ENCODE results near the gene C19orf38. TPM values are rescaled to one million over a fixed set of nuclear protein-coding genes. Genes with fewer than 3 reads are reported as not detected.

The C19orf38 gene
- total RNA-seq, 1 donor: under 0.01 TPM

- TF ChIP-seq, protein P1, sequence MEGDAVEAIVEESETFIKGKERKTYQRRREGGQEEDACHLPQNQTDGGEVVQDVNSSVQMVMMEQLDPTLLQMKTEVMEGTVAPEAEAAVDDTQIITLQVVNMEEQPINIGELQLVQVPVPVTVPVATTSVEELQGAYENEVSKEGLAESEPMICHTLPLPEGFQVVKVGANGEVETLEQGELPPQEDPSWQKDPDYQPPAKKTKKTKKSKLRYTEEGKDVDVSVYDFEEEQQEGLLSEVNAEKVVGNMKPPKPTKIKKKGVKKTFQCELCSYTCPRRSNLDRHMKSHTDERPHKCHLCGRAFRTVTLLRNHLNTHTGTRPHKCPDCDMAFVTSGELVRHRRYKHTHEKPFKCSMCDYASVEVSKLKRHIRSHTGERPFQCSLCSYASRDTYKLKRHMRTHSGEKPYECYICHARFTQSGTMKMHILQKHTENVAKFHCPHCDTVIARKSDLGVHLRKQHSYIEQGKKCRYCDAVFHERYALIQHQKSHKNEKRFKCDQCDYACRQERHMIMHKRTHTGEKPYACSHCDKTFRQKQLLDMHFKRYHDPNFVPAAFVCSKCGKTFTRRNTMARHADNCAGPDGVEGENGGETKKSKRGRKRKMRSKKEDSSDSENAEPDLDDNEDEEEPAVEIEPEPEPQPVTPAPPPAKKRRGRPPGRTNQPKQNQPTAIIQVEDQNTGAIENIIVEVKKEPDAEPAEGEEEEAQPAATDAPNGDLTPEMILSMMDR (IDR thresholded peaks at IDR 0.05; ENCODE audit: extremely low read depth, low read depth, low read length): no peak
- H3K36me3 ChIP-seq (ENCODE audit: insufficient read depth, low read length): no peaks in the 10 kb centered on the region
- no peak overlapping the region for H2AFZ ChIP-seq (ENCODE audit: low read length)
- H3K79me2 ChIP-seq (ENCODE audit: insufficient read depth, low read length): no peaks in the 10 kb centered on the region
- no peak overlapping the region for H3K27ac ChIP-seq (ENCODE audit: low read depth, low read length)
- no peaks in the 10 kb centered on the region for H4K20me1 ChIP-seq (ENCODE audit: insufficient read depth, low read length)
- peaks cover 13% of the 10 kb centered on the region for H3K4me1 ChIP-seq (ENCODE audit: insufficient read depth, low read length)
- no peak overlapping the region for H3K4me2 ChIP-seq (ENCODE audit: insufficient read depth, low read length)
- H3K4me3 ChIP-seq (ENCODE audit: insufficient read depth, low read length): no peak overlapping the region
- no peaks in the 10 kb centered on the region for H3K9me3 ChIP-seq (ENCODE audit: low read depth, low read length)
- no peaks in the 10 kb centered on the region for H3K27me3 ChIP-seq (ENCODE audit: insufficient read depth, low read length)
- DNase-seq (ENCODE audit: insufficient read length, low spot score, missing footprints): peak; percentile 53
These were observed 8.8 kb upstream of the C19orf38 start for GRCh38 chr19:10839114-10840050.

DNA sequence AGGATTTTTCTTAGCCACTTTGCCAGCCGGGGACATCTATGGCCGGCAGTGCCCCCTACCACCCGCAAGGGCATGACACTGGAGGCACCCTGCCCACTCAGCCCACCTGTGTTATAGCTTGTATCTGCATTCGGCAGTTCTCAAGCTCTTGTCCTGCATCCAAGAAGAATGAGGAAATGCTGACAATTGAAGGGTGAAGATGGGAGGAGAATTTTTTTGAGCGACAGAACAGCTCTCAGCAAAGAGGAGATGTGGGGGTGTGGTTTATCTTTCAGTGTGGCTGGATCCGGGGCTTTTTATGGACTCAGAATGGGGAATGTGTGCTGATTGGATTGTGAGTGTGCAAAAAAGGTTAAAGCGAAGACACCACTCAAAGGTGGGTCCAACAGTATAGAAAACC, 5.4 kb upstream of the C19orf38 start:
- H2AFZ ChIP-seq (ENCODE audit: low read length): no peak overlapping the region
- H3K36me3 ChIP-seq (ENCODE audit: insufficient read depth, low read length): no peaks in the 10 kb centered on the region
- TF ChIP-seq, protein P1 (IDR thresholded peaks at IDR 0.05; ENCODE audit: extremely low read depth, low read depth, low read length): no peak
- no peak overlapping the region for H3K27ac ChIP-seq (ENCODE audit: low read depth, low read length)
- H4K20me1 ChIP-seq (ENCODE audit: insufficient read depth, low read length): no peaks in the 10 kb centered on the region
- no peaks in the 10 kb centered on the region for H3K79me2 ChIP-seq (ENCODE audit: insufficient read depth, low read length)
- no peak overlapping the region for H3K4me3 ChIP-seq (ENCODE audit: insufficient read depth, low read length)
- no peaks in the 10 kb centered on the region for H3K4me1 ChIP-seq (ENCODE audit: insufficient read depth, low read length)
- no peak overlapping the region for H3K4me2 ChIP-seq (ENCODE audit: insufficient read depth, low read length)
- H3K9me3 ChIP-seq (ENCODE audit: low read depth, low read length): peaks cover 5% of the 10 kb centered on the region
- no peaks in the 10 kb centered on the region for H3K27me3 ChIP-seq (ENCODE audit: insufficient read depth, low read length)
- no peak for DNase-seq (ENCODE audit: insufficient read length, low spot score, missing footprints)

GRCh38 chr19:10846500-10847202, 1.6 kb upstream of the C19orf38 start:
- H2AFZ ChIP-seq (ENCODE audit: low read length): no peak overlapping the region
- H3K9me3 ChIP-seq (ENCODE audit: low read depth, low read length): peaks cover 5% of the 10 kb centered on the region
- H3K79me2 ChIP-seq (ENCODE audit: insufficient read depth, low read length): no peaks in the 10 kb centered on the region
- H3K27me3 ChIP-seq (ENCODE audit: insufficient read depth, low read length): peaks cover 4% of the 10 kb centered on the region
- TF ChIP-seq, protein P1 (IDR thresholded peaks at IDR 0.05; ENCODE audit: extremely low read depth, low read depth, low read length): no peak
- no peak overlapping the region for H3K4me2 ChIP-seq (ENCODE audit: insufficient read depth, low read length)
- no peak for DNase-seq (ENCODE audit: insufficient read length, low spot score, missing footprints)
- H3K27ac ChIP-seq (ENCODE audit: low read depth, low read length): no peak overlapping the region
- H3K4me1 ChIP-seq (ENCODE audit: insufficient read depth, low read length): no peaks in the 10 kb centered on the region
- H3K4me3 ChIP-seq (ENCODE audit: insufficient read depth, low read length): no peak overlapping the region
- no peaks in the 10 kb centered on the region for H4K20me1 ChIP-seq (ENCODE audit: insufficient read depth, low read length)
- H3K36me3 ChIP-seq (ENCODE audit: insufficient read depth, low read length): no peaks in the 10 kb centered on the region

- Histone ChIP-seq H3K4me1 (ENCODE audit: insufficient read depth, low read length) (no peaks in the 10 kb centered on the region), H3K27ac (ENCODE audit: low read depth, low read length) (no peak overlapping the region), H3K79me2 (ENCODE audit: insufficient read depth, low read length) (no peaks in the 10 kb centered on the region), H2AFZ (ENCODE audit: low read length) (no peak overlapping the region), H4K20me1 (ENCODE audit: insufficient read depth, low read length) (no peaks in the 10 kb centered on the region), H3K4me2 (ENCODE audit: insufficient read depth, low read length) (no peak overlapping the region), H3K27me3 (ENCODE audit: insufficient read depth, low read length) (peaks cover 4% of the 10 kb centered on the region), H3K4me3 (ENCODE audit: insufficient read depth, low read length) (no peak overlapping the region), H3K36me3 (ENCODE audit: insufficient read depth, low read length) (no peaks in the 10 kb centered on the region), H3K9me3 (ENCODE audit: low read depth, low read length) (peaks cover 5% of the 10 kb centered on the region)
- TF ChIP-seq, protein P1 (IDR thresholded peaks at IDR 0.05; ENCODE audit: extremely low read depth, low read depth, low read length): no peak
- DNase-seq (ENCODE audit: insufficient read length, low spot score, missing footprints): no peak
These were observed 2.4 kb downstream of the C19orf38 start for GRCh38 chr19:10850631-10851030.
